ENCODE measurements around the gene RLN1. TPM values are rescaled to one million over a fixed set of nuclear protein-coding genes. Genes with fewer than 3 reads are reported as not detected.

The RLN1 gene
- total and polyA plus RNA-seq, 2 experiments from 2014 or later: 1.2 to 3.0 TPM

DNA sequence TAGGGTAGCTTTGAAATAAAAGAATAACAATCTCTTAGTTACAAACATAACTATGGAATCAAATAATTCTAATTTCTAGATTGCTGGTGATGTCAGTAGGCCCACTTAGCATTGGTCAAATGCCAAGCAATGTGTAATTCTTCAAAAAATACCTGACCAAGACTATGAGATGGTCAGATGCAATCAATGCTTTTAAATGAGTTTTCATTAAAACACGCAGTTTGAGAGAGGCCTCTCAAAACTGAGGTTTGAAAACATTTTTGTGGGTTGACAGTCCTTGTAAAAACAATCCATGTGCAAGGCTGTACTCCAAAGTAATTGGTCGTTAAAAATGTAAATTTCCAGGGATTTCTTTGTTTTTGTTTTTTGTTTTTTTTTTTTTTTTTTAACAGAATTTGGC, 33.9 kb downstream of the RLN1 start:
- no peak overlapping the region for H3K4me3 Mint-ChIP-seq
- Histone ChIP-seq H3F3A (replicated peaks; ENCODE audit: low read depth) (no peaks in the 10 kb centered on the region), H2AFZ (no peak overlapping the region), H3K36me3 (ENCODE audit: insufficient read depth) (no peaks in the 10 kb centered on the region), H4K20me1 (replicated peaks; ENCODE audit: insufficient read depth) (no peaks in the 10 kb centered on the region), H3K4me3 (no peak overlapping the region), H3K9me2 (ENCODE audit: insufficient read depth) (no peaks in the 10 kb centered on the region), H3K79me2 (replicated peaks; ENCODE audit: insufficient read depth) (no peaks in the 10 kb centered on the region), H3K27ac (ENCODE audit: low read depth) (no peak overlapping the region), H3K4me1 (ENCODE audit: insufficient read depth) (no peaks in the 10 kb centered on the region), H3K27me3 (ENCODE audit: insufficient read depth) (no peaks in the 10 kb centered on the region), H3K4me2 (no peak overlapping the region)
- no peak overlapping the region for H3K27ac Mint-ChIP-seq
- peaks cover 3% of the 10 kb centered on the region; the same call in 2 of the 3 replicates for H3K4me1 Mint-ChIP-seq
- no peak for ATAC-seq
- H3K9me3 Mint-ChIP-seq: no peaks in the 10 kb centered on the region
- peaks cover 2% of the 10 kb centered on the region for H3K27me3 Mint-ChIP-seq (ENCODE audit: insufficient read depth, low read depth, poor library complexity)
- no peak for DNase-seq (ENCODE audit: low spot score)
- no peaks in the 10 kb centered on the region for H3K36me3 Mint-ChIP-seq (ENCODE audit: low read depth)
- TF ChIP-seq CREB1 (CRISPR knock-in tag; IDR thresholded peaks at IDR 0.05; ENCODE audit: low read depth) (no peak), EZH2 (IDR thresholded peaks at IDR 0.05; ENCODE audit: low read depth, unreplicated experiment) (no peak), ETS1 (IDR thresholded peaks at IDR 0.05) (no peak), EZH2phosphoT487 (IDR thresholded peaks at IDR 0.05; ENCODE audit: unreplicated experiment) (no peak), STAT1 (IDR thresholded peaks at IDR 0.05; ENCODE audit: unreplicated experiment) (no peak), ZNF114 (CRISPR knock-in tag; IDR thresholded peaks at IDR 0.05) (no peak), JUNB (IDR thresholded peaks at IDR 0.05; ENCODE audit: unreplicated experiment) (no peak), NANOG (IDR thresholded peaks at IDR 0.05; ENCODE audit: borderline replicate concordance) (no peak), POLR2AphosphoS5 (IDR thresholded peaks at IDR 0.05; ENCODE audit: low read depth) (no peak), ZNF331 (CRISPR knock-in tag; IDR thresholded peaks at IDR 0.05; ENCODE audit: low read depth) (no peak)
- TF ChIP-seq, protein P1, sequence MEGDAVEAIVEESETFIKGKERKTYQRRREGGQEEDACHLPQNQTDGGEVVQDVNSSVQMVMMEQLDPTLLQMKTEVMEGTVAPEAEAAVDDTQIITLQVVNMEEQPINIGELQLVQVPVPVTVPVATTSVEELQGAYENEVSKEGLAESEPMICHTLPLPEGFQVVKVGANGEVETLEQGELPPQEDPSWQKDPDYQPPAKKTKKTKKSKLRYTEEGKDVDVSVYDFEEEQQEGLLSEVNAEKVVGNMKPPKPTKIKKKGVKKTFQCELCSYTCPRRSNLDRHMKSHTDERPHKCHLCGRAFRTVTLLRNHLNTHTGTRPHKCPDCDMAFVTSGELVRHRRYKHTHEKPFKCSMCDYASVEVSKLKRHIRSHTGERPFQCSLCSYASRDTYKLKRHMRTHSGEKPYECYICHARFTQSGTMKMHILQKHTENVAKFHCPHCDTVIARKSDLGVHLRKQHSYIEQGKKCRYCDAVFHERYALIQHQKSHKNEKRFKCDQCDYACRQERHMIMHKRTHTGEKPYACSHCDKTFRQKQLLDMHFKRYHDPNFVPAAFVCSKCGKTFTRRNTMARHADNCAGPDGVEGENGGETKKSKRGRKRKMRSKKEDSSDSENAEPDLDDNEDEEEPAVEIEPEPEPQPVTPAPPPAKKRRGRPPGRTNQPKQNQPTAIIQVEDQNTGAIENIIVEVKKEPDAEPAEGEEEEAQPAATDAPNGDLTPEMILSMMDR (conservative IDR thresholded peaks at IDR 0.05; ENCODE audit: low read depth in 2 of 2): no peak
- TF ChIP-seq, protein P2, sequence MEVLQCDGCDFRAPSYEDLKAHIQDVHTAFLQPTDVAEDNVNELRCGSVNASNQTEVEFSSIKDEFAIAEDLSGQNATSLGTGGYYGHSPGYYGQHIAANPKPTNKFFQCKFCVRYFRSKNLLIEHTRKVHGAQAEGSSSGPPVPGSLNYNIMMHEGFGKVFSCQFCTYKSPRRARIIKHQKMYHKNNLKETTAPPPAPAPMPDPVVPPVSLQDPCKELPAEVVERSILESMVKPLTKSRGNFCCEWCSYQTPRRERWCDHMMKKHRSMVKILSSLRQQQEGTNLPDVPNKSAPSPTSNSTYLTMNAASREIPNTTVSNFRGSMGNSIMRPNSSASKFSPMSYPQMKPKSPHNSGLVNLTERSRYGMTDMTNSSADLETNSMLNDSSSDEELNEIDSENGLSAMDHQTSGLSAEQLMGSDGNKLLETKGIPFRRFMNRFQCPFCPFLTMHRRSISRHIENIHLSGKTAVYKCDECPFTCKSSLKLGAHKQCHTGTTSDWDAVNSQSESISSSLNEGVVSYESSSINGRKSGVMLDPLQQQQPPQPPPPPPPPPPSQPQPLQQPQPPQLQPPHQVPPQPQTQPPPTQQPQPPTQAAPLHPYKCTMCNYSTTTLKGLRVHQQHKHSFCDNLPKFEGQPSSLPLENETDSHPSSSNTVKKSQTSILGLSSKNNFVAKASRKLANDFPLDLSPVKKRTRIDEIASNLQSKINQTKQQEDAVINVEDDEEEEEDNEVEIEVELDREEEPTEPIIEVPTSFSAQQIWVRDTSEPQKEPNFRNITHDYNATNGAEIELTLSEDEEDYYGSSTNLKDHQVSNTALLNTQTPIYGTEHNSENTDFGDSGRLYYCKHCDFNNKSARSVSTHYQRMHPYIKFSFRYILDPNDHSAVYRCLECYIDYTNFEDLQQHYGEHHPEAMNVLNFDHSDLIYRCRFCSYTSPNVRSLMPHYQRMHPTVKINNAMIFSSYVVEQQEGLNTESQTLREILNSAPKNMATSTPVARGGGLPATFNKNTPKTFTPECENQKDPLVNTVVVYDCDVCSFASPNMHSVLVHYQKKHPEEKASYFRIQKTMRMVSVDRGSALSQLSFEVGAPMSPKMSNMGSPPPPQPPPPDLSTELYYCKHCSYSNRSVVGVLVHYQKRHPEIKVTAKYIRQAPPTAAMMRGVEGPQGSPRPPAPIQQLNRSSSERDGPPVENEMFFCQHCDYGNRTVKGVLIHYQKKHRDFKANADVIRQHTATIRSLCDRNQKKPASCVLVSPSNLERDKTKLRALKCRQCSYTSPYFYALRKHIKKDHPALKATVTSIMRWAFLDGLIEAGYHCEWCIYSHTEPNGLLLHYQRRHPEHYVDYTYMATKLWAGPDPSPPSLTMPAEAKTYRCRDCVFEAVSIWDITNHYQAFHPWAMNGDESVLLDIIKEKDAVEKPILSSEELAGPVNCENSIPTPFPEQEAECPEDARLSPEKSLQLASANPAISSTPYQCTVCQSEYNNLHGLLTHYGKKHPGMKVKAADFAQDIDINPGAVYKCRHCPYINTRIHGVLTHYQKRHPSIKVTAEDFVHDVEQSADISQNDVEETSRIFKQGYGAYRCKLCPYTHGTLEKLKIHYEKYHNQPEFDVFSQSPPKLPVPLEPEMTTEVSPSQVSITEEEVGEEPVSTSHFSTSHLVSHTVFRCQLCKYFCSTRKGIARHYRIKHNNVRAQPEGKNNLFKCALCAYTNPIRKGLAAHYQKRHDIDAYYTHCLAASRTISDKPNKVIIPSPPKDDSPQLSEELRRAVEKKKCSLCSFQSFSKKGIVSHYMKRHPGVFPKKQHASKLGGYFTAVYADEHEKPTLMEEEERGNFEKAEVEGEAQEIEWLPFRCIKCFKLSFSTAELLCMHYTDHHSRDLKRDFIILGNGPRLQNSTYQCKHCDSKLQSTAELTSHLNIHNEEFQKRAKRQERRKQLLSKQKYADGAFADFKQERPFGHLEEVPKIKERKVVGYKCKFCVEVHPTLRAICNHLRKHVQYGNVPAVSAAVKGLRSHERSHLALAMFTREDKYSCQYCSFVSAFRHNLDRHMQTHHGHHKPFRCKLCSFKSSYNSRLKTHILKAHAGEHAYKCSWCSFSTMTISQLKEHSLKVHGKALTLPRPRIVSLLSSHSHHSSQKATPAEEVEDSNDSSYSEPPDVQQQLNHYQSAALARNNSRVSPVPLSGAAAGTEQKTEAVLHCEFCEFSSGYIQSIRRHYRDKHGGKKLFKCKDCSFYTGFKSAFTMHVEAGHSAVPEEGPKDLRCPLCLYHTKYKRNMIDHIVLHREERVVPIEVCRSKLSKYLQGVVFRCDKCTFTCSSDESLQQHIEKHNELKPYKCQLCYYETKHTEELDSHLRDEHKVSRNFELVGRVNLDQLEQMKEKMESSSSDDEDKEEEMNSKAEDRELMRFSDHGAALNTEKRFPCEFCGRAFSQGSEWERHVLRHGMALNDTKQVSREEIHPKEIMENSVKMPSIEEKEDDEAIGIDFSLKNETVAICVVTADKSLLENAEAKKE (CRISPR knock-in tag; IDR thresholded peaks at IDR 0.05): no peak
- TF ChIP-seq, protein P3, sequence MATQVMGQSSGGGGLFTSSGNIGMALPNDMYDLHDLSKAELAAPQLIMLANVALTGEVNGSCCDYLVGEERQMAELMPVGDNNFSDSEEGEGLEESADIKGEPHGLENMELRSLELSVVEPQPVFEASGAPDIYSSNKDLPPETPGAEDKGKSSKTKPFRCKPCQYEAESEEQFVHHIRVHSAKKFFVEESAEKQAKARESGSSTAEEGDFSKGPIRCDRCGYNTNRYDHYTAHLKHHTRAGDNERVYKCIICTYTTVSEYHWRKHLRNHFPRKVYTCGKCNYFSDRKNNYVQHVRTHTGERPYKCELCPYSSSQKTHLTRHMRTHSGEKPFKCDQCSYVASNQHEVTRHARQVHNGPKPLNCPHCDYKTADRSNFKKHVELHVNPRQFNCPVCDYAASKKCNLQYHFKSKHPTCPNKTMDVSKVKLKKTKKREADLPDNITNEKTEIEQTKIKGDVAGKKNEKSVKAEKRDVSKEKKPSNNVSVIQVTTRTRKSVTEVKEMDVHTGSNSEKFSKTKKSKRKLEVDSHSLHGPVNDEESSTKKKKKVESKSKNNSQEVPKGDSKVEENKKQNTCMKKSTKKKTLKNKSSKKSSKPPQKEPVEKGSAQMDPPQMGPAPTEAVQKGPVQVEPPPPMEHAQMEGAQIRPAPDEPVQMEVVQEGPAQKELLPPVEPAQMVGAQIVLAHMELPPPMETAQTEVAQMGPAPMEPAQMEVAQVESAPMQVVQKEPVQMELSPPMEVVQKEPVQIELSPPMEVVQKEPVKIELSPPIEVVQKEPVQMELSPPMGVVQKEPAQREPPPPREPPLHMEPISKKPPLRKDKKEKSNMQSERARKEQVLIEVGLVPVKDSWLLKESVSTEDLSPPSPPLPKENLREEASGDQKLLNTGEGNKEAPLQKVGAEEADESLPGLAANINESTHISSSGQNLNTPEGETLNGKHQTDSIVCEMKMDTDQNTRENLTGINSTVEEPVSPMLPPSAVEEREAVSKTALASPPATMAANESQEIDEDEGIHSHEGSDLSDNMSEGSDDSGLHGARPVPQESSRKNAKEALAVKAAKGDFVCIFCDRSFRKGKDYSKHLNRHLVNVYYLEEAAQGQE (IDR thresholded peaks at IDR 0.05; ENCODE audit: unreplicated experiment): no peak
